K562 (cell line): ENCODE data around the gene TMEM239. TPM values are rescaled to one million over a fixed set of nuclear protein-coding genes. Genes with fewer than 3 reads are reported as not detected.
A peak's percentile ranks its signal among the peaks of the same experiment; 100 is the strongest.

Source experiments
- ATAC-seq: fragments of 200-7000 bp; cut with Tn5 transposase; 3 replicates; pipeline ENCODE4 v1.9.1; 2020; ENCODE audit warnings: moderate library complexity
- BruUV-seq: library from RNA; stranded (reverse); fragments of 400-500 nt; replicated peaks from 2 replicates; lab custom pipeline; 2021; lab: Mats Ljungman, UMichigan
- CTCF ChIA-PET: fragments of 300-600 bp; formaldehyde crosslinking; extraction: SDS; loops from one replicate; lab custom pipeline; 2021; ENCODE audit warnings: low intra/inter-chr PET ratio; lab: Yijun Ruan, JAX
- POLR2A ChIA-PET: fragments of 300-600, 350-650 bp; sonication (Branson Sonifier 250); formaldehyde crosslinking; extraction: SDS; loops from one replicate; lab custom pipeline; 2021; ENCODE audit warnings: antibody characterized with exemption, inconsistent platforms; lab: Yijun Ruan, JAX
- DNase-seq, 4 experiments: peaks; one replicate each; pipeline versions ENCODE4 v3.0.0 to v3.0.0-alpha.2; 2011 to 2018; ENCODE audit warnings: low spot score in 3 of 4, mixed read lengths in 3 of 4; ENCODE audit errors: extremely low read depth in 1 of 4
- FAIRE-seq: peaks from 2 replicates; lab custom pipeline; 2011; peaks lifted over from hg19 to GRCh38; lab: Jason Lieb, UNC
- H2AFZ ChIP-seq: 2 replicates; pipeline ENCODE4 v1.6.0; 2011; ENCODE audit warnings: low read depth, low read length, control low read depth, inconsistent platforms
- H3K27ac ChIP-seq: fragments of 200-600 bp; 3 replicates; pipeline ENCODE4 v1.8.0; 2011; ENCODE audit warnings: low read depth, mild to moderate bottlenecking, control low read depth, inconsistent platforms, low read length, moderate library complexity, mixed read lengths; ENCODE audit errors: extremely low read depth
- H3K27me3 ChIP-seq, 2 experiments: fragments of 300-600 bp in 1 of 2; 2 replicates in 1 of 2; 3 replicates in 1 of 2; pipeline versions ENCODE4 v1.6.0 to v1.8.0; 2011; ENCODE audit warnings: inconsistent platforms in 2 of 2, low read length in 2 of 2, mild to moderate bottlenecking in 1 of 2, mixed read lengths in 1 of 2, moderate library complexity in 1 of 2; ENCODE audit not compliant: control insufficient read depth in 2 of 2, insufficient read depth in 2 of 2
- H3K36me3 ChIP-seq: fragments of 300-600 bp; 3 replicates; pipeline ENCODE4 v1.8.0; 2011; ENCODE audit warnings: mild to moderate bottlenecking, low read length, inconsistent platforms; ENCODE audit not compliant: control insufficient read depth, insufficient read depth
- H3K4me1 ChIP-seq, 2 experiments: fragments of 200-600 bp in 1 of 2; replicated peaks in 1 of 2; 2 replicates in 1 of 2; 3 replicates in 1 of 2; pipeline versions ENCODE4 v1.5.1 to v1.8.0; 2011; ENCODE audit warnings: inconsistent platforms in 2 of 2, low read length in 2 of 2, mild to moderate bottlenecking in 1 of 2, mixed read lengths in 1 of 2, moderate library complexity in 1 of 2; ENCODE audit not compliant: control insufficient read depth in 2 of 2, insufficient read depth in 2 of 2
- H3K4me2 ChIP-seq: 2 replicates; pipeline ENCODE4 v1.6.1; 2011; ENCODE audit warnings: low read length, control low read depth, inconsistent platforms, mixed read lengths; ENCODE audit not compliant: insufficient read depth
- H3K4me3 ChIP-seq: fragments of 200-600 bp; sonication (generic), shearing (Covaris generic); 2 replicates; pipeline ENCODE4 v1.5.1; 2016; ENCODE audit warnings: control low read depth, inconsistent platforms
- H3K79me2 ChIP-seq: fragments of 200-600 bp; 3 replicates; pipeline ENCODE4 v1.8.0; 2011; ENCODE audit warnings: low read length, inconsistent platforms; ENCODE audit not compliant: control insufficient read depth, insufficient read depth
- H3K9ac ChIP-seq, 2 experiments: 2 replicates each; pipeline versions ENCODE4 v1.6.0 to v1.6.1; 2011; ENCODE audit warnings: low read depth in 2 of 2, low read length in 2 of 2, control low read depth in 1 of 2, inconsistent platforms in 1 of 2, mild to moderate bottlenecking in 1 of 2, mixed read lengths in 1 of 2; ENCODE audit not compliant: insufficient read depth in 1 of 2
- H3K9me1 ChIP-seq: one replicate; pipeline ENCODE4 v1.6.0; 2011; ENCODE audit warnings: inconsistent platforms, mild to moderate bottlenecking, low read length, moderate library complexity; ENCODE audit not compliant: control insufficient read depth, insufficient read depth
- H3K9me3 ChIP-seq: replicated peaks from 2 replicates; pipeline ENCODE4 v1.5.1; 2011; ENCODE audit warnings: low read depth, low read length, inconsistent platforms; ENCODE audit not compliant: control insufficient read depth, insufficient read depth
- H4K20me1 ChIP-seq: replicated peaks from 2 replicates; pipeline ENCODE4 v1.6.1; 2011; ENCODE audit warnings: low read length, inconsistent platforms, mixed read lengths; ENCODE audit not compliant: control insufficient read depth, insufficient read depth
- E2F3 ChIP-seq: fragments of 250-450 bp; sonication (Bioruptor Pico); IDR thresholded peaks from 2 replicates; pipeline ENCODE4 v1.4.0; 2020; ENCODE audit warnings: mild to moderate bottlenecking
- ETV1 ChIP-seq: fragments of 450-650 bp; conservative IDR thresholded peaks from 2 replicates; pipeline ENCODE4 v1.6.1; 2016; ENCODE audit warnings: missing genetic modification characterization, control low read depth, low read depth, missing compliant biosample characterization
- HDAC2 ChIP-seq: fragments of 450-650 bp; IDR thresholded peaks from 2 replicates; pipeline ENCODE4 v1.6.1; 2016; ENCODE audit warnings: mild to moderate bottlenecking
- KLF1 ChIP-seq: fragments of 450-650 bp; IDR thresholded peaks from 2 replicates; pipeline ENCODE4 v1.6.1; 2016; ENCODE audit warnings: missing genetic modification characterization, missing compliant biosample characterization
- NCOA1 ChIP-seq: fragments of 450-650 bp; IDR thresholded peaks from 2 replicates; pipeline ENCODE4 v1.6.1; 2016; ENCODE audit warnings: low read depth
- PHB ChIP-seq: fragments of 250-450 bp; sonication (Bioruptor Pico); IDR thresholded peaks from 2 replicates; pipeline ENCODE4 v1.5.0; 2021
- THRAP3 ChIP-seq: fragments of 450-650 bp; IDR thresholded peaks from 2 replicates; pipeline ENCODE4 v1.6.1; 2016; ENCODE audit warnings: mild to moderate bottlenecking, inconsistent platforms, borderline replicate concordance
- TOE1 ChIP-seq, 2 experiments: fragments of 450-650 bp in 1 of 2; sonication (generic) in 1 of 2; formaldehyde crosslinking in 1 of 2; IDR thresholded peaks; 2 replicates each; pipeline versions ENCODE4 v1.7.1 to v1.8.0; 2016 to 2022; ENCODE audit warnings: borderline replicate concordance in 2 of 2, mild to moderate bottlenecking in 2 of 2, antibody characterized with exemption in 1 of 2, inconsistent platforms in 1 of 2, low read depth in 1 of 2, missing genetic modification reagents in 1 of 2, moderate library complexity in 1 of 2
- ZBTB1 ChIP-seq: sonication (generic); formaldehyde crosslinking; IDR thresholded peaks from 2 replicates; pipeline ENCODE4 v1.8.1; 2023; ENCODE audit warnings: missing genetic modification reagents, low read depth, mild to moderate bottlenecking, borderline replicate concordance
- ZC3H8 ChIP-seq: fragments of 450-650 bp; IDR thresholded peaks from 2 replicates; pipeline ENCODE4 v1.6.1; 2017
- ZKSCAN3 ChIP-seq: fragments of 250-450 bp; sonication (Bioruptor Pico); IDR thresholded peaks from 2 replicates; pipeline ENCODE4 v1.4.0; 2020
- ZNF23 ChIP-seq: fragments of 250-450 bp; sonication (Bioruptor Pico); IDR thresholded peaks from 2 replicates; pipeline ENCODE4 v1.4.0; 2020; ENCODE audit warnings: mild to moderate bottlenecking
- ZNF232 ChIP-seq: sonication (generic); formaldehyde crosslinking; IDR thresholded peaks from 2 replicates; pipeline ENCODE4 v1.8.0; 2022; ENCODE audit warnings: mild to moderate bottlenecking, missing genetic modification reagents
- ZNF444 ChIP-seq: fragments of 250-450 bp; sonication (Bioruptor Pico); IDR thresholded peaks from 2 replicates; pipeline ENCODE4 v1.4.0; 2020; ENCODE audit warnings: mild to moderate bottlenecking, moderate library complexity
- ZNF644 ChIP-seq: fragments of 200-800 bp; sonication (Bioruptor generic); IDR thresholded peaks from 2 replicates; pipeline ENCODE4 v1.6.1; 2016; ENCODE audit warnings: low read depth, missing genetic modification characterization, missing compliant biosample characterization
- WGBS: fragments of 100-300 bp; shearing (Covaris generic); methylation state at CpG from one replicate; pipeline ENCODE4 v1.1.6; 2016; ENCODE audit warnings: low coverage, mixed read lengths; ENCODE audit not compliant: insufficient coverage; ENCODE audit errors: missing lambda C conversion rate; 5-methylcytosine and 5-hydroxymethylcytosine counted together
- in situ Hi-C: fragments of 300-500 bp; cut with MboI; formaldehyde crosslinking; loops from 4 replicates; pipeline ENCODE4 v1.15.0; 2018; ENCODE audit warnings: inconsistent platforms, mixed read lengths
- intact Hi-C: fragments of 100-400 bp; cut with micrococcal nuclease; formaldehyde crosslinking; loops from 2 replicates; pipeline ENCODE4 v1.14.2; 2022
- polyA plus RNA-seq, 8 experiments: library from polyadenylated mRNA; depleted of rRNA in 4 of 8; stranded (reverse) in 5 of 8; unstranded in 3 of 8; fragments of >200 nt; fragmentation: Nextera tagmentation in 2 of 8; fragmentation: Illumina TruSeq in 1 of 8; extraction: Ambion mirVana in 2 of 8; extraction: Trizol in 1 of 8; gene quantifications; 2 replicates each; pipeline versions ENCODE4 v1.2.1 to v1.2.3, GENCODE V29; 2011 to 2014; ENCODE audit warnings: inconsistent platforms in 1 of 8, missing spikeins in 1 of 8
- total RNA-seq, 7 experiments: library from RNA; depleted of rRNA in 6 of 7; stranded (reverse); fragments of >200 nt in 6 of 7; fragmentation: Illumina TruSeq in 2 of 7; extraction: Trizol in 2 of 7; gene quantifications; 2 replicates each; pipeline versions ENCODE4 v1.2.1 to v1.2.3, GENCODE V29; 2011 to 2021; ENCODE audit warnings: low replicate concordance in 1 of 7
- TF ChIP-seq, protein P1 (sequence below): sonication (generic); formaldehyde crosslinking; IDR thresholded peaks from 2 replicates; pipeline ENCODE4 v1.8.0; 2022; ENCODE audit warnings: mild to moderate bottlenecking, missing genetic modification reagents, borderline replicate concordance
- TF ChIP-seq, protein P2 (sequence below): fragments of 450-650 bp; IDR thresholded peaks from 2 replicates; pipeline ENCODE4 v1.7.0; 2016; ENCODE audit warnings: borderline replicate concordance
- TF ChIP-seq, protein P3 (sequence below), 2 experiments: IDR thresholded peaks; 2 replicates each; pipeline ENCODE4 v1.6.1; 2011; ENCODE audit warnings: borderline replicate concordance in 1 of 2, control low read depth in 1 of 2, low read depth in 1 of 2, low read length in 1 of 2, mild to moderate bottlenecking in 1 of 2, mixed read lengths in 1 of 2, moderate library complexity in 1 of 2; ENCODE audit not compliant: insufficient read depth in 1 of 2, insufficient read length in 1 of 2, poor library complexity in 1 of 2, severe bottlenecking in 1 of 2; ENCODE audit errors: extremely low read depth in 1 of 2

Gene TMEM239
- total and polyA plus RNA-seq, 9 of the 15 experiments (the other 6 are each of a cell fraction or from before 2014, with no cell fraction given) = not detected

DNA sequence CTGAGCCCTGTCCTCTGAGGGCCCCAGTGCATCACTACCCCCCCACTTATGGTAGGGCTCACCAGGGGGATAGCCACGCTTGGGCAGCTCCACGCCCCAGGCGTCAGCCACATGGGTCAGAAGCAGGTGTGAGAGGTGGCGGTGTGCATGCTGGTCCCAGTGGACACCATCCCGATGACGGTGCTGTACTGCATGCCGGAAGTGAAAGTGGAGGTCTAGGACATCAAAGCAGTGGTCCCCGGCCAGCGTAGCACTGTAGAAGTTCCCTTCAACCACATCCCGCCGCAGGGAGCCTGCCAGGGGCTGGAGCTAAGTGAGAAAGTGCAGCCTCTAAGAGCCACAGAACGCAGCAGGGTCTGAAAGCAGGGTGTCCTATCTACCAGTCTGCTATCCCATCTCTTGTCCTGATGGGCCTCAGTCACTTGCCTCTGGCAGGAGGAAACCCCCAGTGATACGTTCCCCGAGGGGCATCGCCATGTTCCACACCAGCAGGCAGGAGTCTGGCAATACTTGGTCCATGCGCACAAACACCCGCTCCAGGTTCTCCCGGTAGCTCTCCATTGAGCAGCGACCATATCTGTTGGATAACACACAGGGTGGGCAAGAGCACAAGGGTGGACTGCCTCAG is 22.1 kb downstream of the TMEM239 start:
- Histone ChIP-seq H3K9me1 (no peaks in the 10 kb centered on the region), H3K79me2 (peaks cover 3% of the 10 kb centered on the region; the same call in 1 of the 3 replicates), H3K27ac (no peak overlapping the region), H4K20me1 (no peaks in the 10 kb centered on the region), H3K36me3 (no peaks in the 10 kb centered on the region), H3K4me2 (no peak overlapping the region), H3K9me3 (no peaks in the 10 kb centered on the region), H3K27me3 (no peaks in the 10 kb centered on the region), H2AFZ (no peak overlapping the region), H3K9ac (no peak overlapping the region; a peak in 1 of 4 replicates), H3K4me3 (no peak overlapping the region), H3K4me1 (peaks cover 9 to 25% of the 10 kb centered on the region in 2 experiments; a peak in 4 of 5 replicates)
- in situ Hi-C loops = no loop called here
- CTCF ChIA-PET = no interaction called here
- BruUV-seq = no TSS peak
- intact Hi-C loops = no loop called here
- ATAC-seq (no peak), FAIRE-seq (no peak), DNase-seq (peak in 1 of 4 experiments; percentile 1)
- POLR2A ChIA-PET = interaction anchor here (0.7 kb wide), 1 partner anchor 11 kb away, joined by 4 read pairs; no protein-coding TSS in a partner anchor
- 85% methylated on average over 18 of the region's 19 CpGs for WGBS
- TF ChIP-seq ZC3H8 (no peak), TOE1 (IDR thresholded peaks at IDR 0.05; ENCODE audit: borderline replicate concordance) (no peak), TOE1 (CRISPR knock-in tag; IDR thresholded peaks at IDR 0.05; ENCODE audit: borderline replicate concordance, low read depth) (no peak), ZKSCAN3 (CRISPR knock-in tag) (no peak), ZNF444 (CRISPR knock-in tag) (no peak), E2F3 (CRISPR knock-in tag) (no peak), ZNF232 (CRISPR knock-in tag) (no peak), ZNF23 (no peak), PHB (no peak), KLF1 (tag) (no peak), ETV1 (tag) (no peak), THRAP3 (no peak), NCOA1 (no peak), HDAC2 (no peak), ZNF644 (tag) (no peak), ZBTB1 (CRISPR knock-in tag) (no peak)
- TF ChIP-seq, protein P1, sequence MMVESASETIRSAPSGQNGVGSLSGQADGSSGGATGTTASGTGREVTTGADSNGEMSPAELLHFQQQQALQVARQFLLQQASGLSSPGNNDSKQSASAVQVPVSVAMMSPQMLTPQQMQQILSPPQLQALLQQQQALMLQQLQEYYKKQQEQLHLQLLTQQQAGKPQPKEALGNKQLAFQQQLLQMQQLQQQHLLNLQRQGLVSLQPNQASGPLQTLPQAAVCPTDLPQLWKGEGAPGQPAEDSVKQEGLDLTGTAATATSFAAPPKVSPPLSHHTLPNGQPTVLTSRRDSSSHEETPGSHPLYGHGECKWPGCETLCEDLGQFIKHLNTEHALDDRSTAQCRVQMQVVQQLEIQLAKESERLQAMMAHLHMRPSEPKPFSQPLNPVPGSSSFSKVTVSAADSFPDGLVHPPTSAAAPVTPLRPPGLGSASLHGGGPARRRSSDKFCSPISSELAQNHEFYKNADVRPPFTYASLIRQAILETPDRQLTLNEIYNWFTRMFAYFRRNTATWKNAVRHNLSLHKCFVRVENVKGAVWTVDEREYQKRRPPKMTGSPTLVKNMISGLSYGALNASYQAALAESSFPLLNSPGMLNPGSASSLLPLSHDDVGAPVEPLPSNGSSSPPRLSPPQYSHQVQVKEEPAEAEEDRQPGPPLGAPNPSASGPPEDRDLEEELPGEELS = no peak
- TF ChIP-seq, protein P2, sequence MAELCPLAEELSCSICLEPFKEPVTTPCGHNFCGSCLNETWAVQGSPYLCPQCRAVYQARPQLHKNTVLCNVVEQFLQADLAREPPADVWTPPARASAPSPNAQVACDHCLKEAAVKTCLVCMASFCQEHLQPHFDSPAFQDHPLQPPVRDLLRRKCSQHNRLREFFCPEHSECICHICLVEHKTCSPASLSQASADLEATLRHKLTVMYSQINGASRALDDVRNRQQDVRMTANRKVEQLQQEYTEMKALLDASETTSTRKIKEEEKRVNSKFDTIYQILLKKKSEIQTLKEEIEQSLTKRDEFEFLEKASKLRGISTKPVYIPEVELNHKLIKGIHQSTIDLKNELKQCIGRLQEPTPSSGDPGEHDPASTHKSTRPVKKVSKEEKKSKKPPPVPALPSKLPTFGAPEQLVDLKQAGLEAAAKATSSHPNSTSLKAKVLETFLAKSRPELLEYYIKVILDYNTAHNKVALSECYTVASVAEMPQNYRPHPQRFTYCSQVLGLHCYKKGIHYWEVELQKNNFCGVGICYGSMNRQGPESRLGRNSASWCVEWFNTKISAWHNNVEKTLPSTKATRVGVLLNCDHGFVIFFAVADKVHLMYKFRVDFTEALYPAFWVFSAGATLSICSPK = no peak
- TF ChIP-seq, protein P3, sequence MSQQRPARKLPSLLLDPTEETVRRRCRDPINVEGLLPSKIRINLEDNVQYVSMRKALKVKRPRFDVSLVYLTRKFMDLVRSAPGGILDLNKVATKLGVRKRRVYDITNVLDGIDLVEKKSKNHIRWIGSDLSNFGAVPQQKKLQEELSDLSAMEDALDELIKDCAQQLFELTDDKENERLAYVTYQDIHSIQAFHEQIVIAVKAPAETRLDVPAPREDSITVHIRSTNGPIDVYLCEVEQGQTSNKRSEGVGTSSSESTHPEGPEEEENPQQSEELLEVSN (IDR thresholded peaks at IDR 0.05; ENCODE audit: borderline replicate concordance in 1 of 2, extremely low read depth in 1 of 2, insufficient read depth in 1 of 2, insufficient read length in 1 of 2, low read depth in 1 of 2, low read length in 1 of 2, poor library complexity in 1 of 2, severe bottlenecking in 1 of 2) = no peak
